Prostate gland (tissue), 2 donors: Measurements from ENCODE around the gene SKOR1.

ENCODE experiments used
- POLR2A ChIP-seq: fragments of 450-650 bp; IDR thresholded peaks from one replicate; pipeline ENCODE4 v1.6.1; 2016; ENCODE audit warnings: antibody characterized with exemption, mild to moderate bottlenecking
- TF ChIP-seq, protein P1 (sequence below), 4 experiments: fragments of 200-600 bp in 2 of 4; fragments of 450-650 bp in 2 of 4; sonication (generic) in 2 of 4; IDR thresholded peaks; 1 replicate in 3 of 4; 2 replicates in 1 of 4; pipeline ENCODE4 v1.5.1; 2016 to 2019; ENCODE audit warnings: antibody characterized with exemption in 4 of 4, mild to moderate bottlenecking in 2 of 4, moderate library complexity in 2 of 4

DNA sequence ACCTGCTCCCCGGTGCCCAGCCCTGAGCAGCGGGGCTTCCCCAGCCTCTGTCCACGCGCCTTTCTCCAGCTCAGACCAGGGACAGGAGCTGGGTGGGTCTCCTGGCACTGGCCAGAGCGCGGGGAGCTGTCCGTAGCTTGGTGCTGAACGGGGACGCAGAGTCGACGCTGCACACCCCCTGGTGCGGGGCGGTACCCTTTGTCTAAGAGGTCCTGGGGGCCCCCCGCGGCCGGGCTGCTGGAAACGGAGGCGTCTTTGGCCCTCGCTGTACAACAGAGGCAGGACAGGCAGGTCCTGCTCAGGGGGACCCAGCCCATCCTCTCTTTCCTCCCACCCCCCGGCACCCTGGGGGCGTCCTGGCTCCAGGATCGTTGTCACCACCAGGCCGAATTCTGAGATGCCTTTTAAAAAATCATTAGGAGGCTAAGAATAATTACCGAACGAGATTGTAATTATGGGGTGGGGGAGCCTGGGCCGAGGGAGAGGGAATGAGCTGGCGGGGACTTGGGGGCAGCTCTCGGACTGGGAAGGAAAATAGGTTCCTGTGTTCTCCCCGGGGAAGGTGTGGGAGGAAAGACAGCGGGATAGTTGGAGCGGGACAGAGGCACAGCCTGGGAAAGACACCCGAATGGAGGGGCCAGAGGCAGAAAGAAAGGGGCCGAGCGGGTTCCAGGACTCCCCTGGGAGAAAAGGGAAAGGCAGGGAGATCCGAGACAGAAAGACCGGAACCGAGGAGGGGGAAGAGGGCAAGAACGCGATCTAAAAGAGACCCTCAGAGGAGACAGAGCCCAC, 4.1 kb upstream of the SKOR1 start:
- TF ChIP-seq POLR2A, result no peak
- TF ChIP-seq, protein P1, sequence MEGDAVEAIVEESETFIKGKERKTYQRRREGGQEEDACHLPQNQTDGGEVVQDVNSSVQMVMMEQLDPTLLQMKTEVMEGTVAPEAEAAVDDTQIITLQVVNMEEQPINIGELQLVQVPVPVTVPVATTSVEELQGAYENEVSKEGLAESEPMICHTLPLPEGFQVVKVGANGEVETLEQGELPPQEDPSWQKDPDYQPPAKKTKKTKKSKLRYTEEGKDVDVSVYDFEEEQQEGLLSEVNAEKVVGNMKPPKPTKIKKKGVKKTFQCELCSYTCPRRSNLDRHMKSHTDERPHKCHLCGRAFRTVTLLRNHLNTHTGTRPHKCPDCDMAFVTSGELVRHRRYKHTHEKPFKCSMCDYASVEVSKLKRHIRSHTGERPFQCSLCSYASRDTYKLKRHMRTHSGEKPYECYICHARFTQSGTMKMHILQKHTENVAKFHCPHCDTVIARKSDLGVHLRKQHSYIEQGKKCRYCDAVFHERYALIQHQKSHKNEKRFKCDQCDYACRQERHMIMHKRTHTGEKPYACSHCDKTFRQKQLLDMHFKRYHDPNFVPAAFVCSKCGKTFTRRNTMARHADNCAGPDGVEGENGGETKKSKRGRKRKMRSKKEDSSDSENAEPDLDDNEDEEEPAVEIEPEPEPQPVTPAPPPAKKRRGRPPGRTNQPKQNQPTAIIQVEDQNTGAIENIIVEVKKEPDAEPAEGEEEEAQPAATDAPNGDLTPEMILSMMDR (IDR thresholded peaks at IDR 0.05), result no peak
